Activated CD4-positive, CD25-positive, alpha-beta regulatory T cell treated with anti-CD3 and anti-CD28 coated beads, Interleukin-2, amount 50 U/mL, for 24 hours (primary cell): ENCODE measurements around the gene GADD45B.
A peak's percentile ranks its signal among the peaks of the same experiment; 100 is the strongest.

Experiments
- ATAC-seq, 2 donors: fragments of 150-1000 bp; cut with Tn5 transposase; one replicate each; pipeline ENCODE4 v1.10.0; 2021; ENCODE audit warnings: mild to moderate bottlenecking in 1 of 2, moderate library complexity in 1 of 2

Gene GADD45B

GRCh38 chr19:2475702-2476450 is at the start of gene GADD45B:
Gene GADD45B (plus strand): TSS chr19:2476127. CDS start chr19:2476359, 232 bp downstream.
- peak; percentile 57 to 60 for ATAC-seq

GRCh38 chr19:2426611-2427428 is 49.1 kb upstream of the GADD45B start:
- peak; percentile 6 to 14 for ATAC-seq

DNA sequence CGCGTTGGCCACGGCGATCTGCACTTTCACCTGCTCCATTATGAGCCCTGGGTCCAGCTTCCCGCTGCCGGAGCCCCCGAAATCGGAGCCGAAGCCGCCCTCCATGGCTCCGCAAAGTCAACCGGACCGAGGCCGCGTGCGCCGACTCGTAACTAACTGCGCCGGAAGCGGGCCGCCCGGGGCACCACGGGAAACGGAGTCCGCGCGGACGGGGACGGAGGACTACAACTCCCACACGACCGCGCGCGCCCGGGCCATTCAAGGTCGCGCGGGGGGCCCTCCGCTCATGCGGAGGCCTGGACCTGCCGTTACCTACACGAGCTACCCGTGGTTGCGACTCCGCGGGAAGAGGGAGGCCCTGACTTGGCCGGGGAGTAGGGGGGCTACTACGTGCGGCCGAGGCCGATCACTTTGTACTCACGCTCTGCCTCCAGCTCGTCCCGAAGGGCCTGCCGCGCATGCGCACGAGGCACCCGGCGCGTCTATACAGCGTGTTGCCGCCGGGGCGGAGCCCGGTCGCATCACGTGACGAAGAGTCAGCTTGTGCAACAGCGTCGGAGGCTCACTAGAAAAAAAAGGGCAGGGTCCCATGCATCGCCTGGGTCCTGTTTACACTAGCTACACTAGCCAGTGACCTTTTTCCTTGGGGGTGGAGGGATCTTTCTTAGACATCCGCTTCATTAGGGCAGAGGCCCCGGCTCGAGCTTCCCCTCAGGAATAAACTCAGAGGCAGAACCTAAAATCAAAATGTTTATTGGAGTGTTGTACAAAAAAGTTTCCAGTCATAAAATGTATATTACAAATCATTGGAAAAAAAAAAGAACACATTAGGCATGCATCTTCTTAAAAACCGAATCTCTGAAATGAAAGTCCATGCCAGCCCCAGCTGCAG is 48.3 kb upstream of the GADD45B start, which contains the start of gene TIMM13:
TIMM13 (minus strand) TSS at position 158 of the 892 bp plus-strand sequence; CDS start at position 105, 53 bp downstream.
- peak; percentile 92 to 94 for ATAC-seq

DNA sequence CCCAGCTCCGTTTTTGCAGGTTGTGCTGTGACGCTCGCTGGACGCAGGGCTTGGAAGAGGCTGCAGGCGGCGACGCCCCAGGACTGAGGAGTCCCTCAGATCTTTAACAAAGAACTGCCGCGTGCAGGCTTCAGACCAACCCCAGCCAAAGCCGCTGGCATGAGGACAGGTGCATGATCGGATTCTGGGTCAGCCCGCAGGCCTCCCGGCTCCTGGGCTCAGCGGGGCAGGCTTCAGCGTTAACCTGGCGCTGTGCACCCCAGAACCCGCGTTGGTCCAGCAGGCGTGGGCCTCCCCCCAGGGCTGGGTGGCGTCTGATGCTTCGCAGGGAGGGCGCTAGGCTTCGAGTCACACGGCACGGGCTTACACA is 47.6 kb upstream of the GADD45B start:
- no peak for ATAC-seq

DNA sequence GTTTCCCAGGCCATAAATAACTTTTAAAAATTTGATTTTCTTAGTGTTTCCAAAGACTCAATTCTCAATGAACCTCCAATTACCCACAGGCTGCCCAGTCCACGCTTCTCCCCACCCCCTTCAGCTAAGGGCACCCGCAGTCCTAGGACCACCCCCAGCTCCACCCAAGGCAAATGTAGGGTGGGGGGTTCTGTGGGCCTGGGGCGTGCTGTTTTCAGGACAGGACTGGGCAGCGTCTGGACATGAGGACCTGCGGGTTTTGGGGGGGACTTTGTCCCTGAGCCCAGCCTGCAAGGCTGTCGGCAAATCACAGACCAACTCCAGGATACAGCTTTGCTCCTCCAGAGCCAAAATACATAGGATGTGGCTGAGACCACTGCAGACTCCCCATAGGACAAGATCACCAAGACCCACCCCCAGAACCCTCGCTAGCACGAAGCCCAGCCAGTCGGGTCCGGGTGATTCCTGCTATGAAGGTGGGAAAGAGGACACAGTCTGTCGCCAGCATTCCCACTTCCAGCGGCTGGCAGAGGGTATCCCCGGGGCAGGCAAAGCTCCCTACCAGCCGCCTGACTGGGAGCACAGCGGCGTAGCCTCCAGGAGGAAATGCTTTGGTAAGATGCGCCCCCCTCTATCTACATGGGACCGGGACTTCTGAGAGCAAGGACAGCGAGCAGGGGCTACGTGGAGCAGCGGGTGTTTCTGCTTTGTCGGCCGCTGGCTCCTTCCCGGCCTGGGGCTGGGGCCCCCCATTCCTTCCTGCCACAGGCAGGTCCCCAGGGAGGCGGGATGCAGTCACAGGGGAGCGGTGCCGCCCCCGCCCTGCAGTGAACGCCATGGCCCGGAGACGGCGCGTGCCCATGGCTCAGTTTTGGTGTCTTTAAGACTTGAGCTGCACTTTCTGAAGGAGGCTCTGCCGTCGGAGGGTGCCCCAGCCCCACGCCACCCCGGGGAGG is 46.9 kb upstream of the GADD45B start:
- ATAC-seq: no peak

- no peak for ATAC-seq
These were observed 45.9 kb upstream of the GADD45B start for GRCh38 chr19:2429917-2430535.

DNA sequence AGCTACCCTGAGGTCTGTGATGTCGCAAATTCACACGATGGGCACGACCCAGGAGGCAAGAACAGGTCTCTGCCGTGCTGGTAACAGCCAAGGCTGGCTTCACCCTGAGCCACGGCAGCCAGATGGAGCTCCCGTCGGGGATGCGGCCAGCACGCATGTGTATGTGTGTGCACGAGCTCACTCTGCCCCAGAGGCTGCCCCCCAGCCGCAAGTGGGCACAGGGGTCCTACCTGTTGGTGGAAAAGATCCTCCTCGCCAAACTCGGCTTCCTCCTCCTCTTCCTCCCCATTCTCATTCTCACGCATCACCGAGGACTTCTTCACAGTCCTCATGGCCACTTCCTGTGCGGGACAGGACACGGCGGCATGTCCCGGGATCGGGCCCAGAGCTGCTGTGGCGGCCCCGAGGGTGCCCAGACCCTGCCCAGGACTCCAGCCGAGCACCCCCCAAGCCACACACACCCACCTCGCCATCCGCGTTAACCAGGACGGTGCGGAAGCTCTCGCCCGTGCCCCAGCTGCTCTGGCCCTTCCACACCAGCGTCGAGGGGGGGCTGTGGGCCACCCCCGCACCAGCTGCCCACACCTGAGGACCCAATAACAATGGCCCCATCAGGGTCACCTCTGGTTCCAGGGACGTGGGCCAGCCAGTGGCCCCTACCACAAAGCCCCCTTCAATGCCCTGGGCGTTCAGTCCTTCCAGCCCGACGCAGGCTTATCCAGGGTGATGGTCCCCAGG is 44.4 kb upstream of the GADD45B start:
- ATAC-seq: no peak

GRCh38 chr19:2432131-2432848 is 43.6 kb upstream of the GADD45B start:
- ATAC-seq: no peak

DNA sequence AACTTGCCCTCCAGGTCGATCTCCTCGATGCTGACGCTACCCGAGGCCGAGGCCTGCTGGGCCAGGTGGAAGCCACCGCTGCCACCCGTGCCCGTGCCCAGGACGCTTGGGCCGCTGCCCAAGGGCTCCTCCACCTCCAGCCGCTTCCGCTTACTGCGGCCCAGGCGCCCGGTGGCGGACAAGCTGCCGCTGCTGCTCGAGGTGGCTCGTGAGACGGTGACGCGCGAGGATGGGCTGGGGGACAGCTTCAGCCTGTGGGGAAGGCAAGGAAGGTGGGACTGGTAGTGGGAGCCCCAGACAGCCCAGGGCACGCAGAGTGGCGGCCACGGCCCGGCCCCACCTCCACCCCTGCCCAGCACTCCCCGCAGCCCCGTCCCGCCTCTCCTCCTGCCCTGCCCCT is 42.1 kb upstream of the GADD45B start:
- ATAC-seq: no peak

- ATAC-seq: no peak
These were observed 41.7 kb upstream of the GADD45B start for GRCh38 chr19:2434267-2434666.

DNA sequence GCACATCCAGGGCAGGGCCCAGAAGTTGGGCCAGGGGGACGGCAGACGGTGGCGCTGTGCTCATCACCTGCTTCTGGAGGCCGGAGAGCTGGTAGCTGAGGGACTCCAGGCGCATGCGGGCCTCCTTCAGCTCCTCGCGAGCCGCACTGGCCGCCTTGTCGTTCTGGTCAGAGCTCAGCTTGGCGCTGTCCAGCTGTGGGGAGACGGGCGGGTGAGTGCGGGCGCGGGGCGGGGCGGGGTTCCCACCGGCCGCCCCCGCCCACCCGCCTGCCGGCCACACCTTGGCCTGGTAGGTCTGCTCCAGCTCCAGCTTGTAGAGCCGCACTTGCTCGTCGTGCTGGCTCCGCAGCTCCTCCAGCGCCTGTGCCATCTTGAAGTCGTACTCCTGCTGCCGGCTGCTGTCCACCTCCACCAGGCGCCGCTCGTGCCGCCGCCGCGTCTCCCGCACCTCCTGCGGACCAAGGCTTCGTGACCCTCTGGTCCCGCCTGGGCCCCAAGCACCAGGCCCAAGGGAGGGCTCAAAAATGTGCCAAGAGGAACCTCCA is 41.1 kb upstream of the GADD45B start:
- ATAC-seq: no peak

- ATAC-seq: no peak
These were observed 39.5 kb upstream of the GADD45B start for GRCh38 chr19:2436384-2436783.

- ATAC-seq: no peak
These were observed 39.0 kb upstream of the GADD45B start for GRCh38 chr19:2436926-2437325.

- ATAC-seq: no peak
These were observed 37.7 kb upstream of the GADD45B start for GRCh38 chr19:2438178-2438577.

DNA sequence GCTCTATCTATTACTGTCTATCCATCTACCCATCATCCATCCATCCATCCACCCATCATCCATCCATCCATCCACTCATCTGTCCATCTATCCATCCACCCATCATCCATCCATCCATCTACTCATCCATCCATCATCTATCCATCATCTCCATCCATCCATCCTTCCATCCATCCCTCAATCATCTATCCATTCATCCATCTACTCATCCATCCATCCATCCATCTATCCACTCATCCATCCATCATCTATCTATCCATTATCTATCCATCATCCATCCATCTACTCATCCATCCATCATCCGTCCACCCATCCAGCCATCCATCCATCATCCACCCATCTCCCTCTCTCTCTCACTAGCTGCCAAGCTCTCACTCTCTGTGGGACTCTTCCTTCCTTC is 35.4 kb upstream of the GADD45B start:
- ATAC-seq: no peak

GRCh38 chr19:2441096-2441752 is 34.7 kb upstream of the GADD45B start:
- no peak for ATAC-seq

GRCh38 chr19:2443116-2443784 is 32.7 kb upstream of the GADD45B start:
- no peak for ATAC-seq

- ATAC-seq: no peak
These were observed 32.1 kb upstream of the GADD45B start for GRCh38 chr19:2443785-2444182.
